ENCODE measurements around the gene TAMM41. TPM values are rescaled to one million over a fixed set of nuclear protein-coding genes. Genes with fewer than 3 reads are reported as not detected.

The TAMM41 gene
- total RNA-seq, 1 experiment from 2014 or later: 24.3 TPM

GRCh38 chr3:11825301-11825700 is 21.4 kb downstream of the TAMM41 start:
- no peak overlapping the region for H2BK20ac ChIP-seq (ENCODE audit: low read depth, low read length, poor library complexity, severe bottlenecking)
- H3K56ac ChIP-seq (ENCODE audit: insufficient read length, low read depth, low read length): no peak overlapping the region
- H2BK120ac ChIP-seq (ENCODE audit: low read depth, low read length, poor library complexity, severe bottlenecking): no peak overlapping the region
- H2AFZ ChIP-seq (ENCODE audit: low read length): no peak overlapping the region
- no peak overlapping the region for H4K5ac ChIP-seq (ENCODE audit: insufficient read length, low read depth, low read length)
- WGBS (ENCODE audit: extremely low coverage, insufficient read length, low lambda C conversion rate): no CpG with 5 or more reads among the region's 5 CpGs
- Mint-ChIP-seq H3K4me1 (no peaks in the 10 kb centered on the region), H3K27ac (no peak overlapping the region), H3K36me3 (ENCODE audit: insufficient read depth in 1 of 3, low read depth in 3 of 3) (peaks cover 7 to 59% (median 59%) of the 10 kb centered on the region in 3 experiments; a peak in 6 of 7 replicates), H3K4me3 (no peak overlapping the region), H3K9me3 (no peaks in the 10 kb centered on the region), H3K27me3 (ENCODE audit: low read depth) (no peaks in the 10 kb centered on the region; the same call in 1 of the 2 replicates)
- no peaks in the 10 kb centered on the region for H3K23me2 ChIP-seq (ENCODE audit: insufficient read length, low read depth, low read length, poor library complexity, severe bottlenecking)
- H3K79me1 ChIP-seq (ENCODE audit: insufficient read depth, low read depth, low read length, poor library complexity, severe bottlenecking): no peaks in the 10 kb centered on the region
- H3K27ac ChIP-seq (ENCODE audit: insufficient read length, low read depth, low read length): no peak overlapping the region
- H3K18ac ChIP-seq (ENCODE audit: insufficient read length, low read depth, low read length): no peak overlapping the region
- no peak overlapping the region for H3K23ac ChIP-seq (ENCODE audit: insufficient read length, low read depth, low read length)
- H4K8ac ChIP-seq (replicated peaks; ENCODE audit: insufficient read length, low read depth, low read length): no peak overlapping the region
- H3K79me2 ChIP-seq (ENCODE audit: insufficient read depth, low read length): no peaks in the 10 kb centered on the region
- no peaks in the 10 kb centered on the region for H4K20me1 ChIP-seq (ENCODE audit: control insufficient read depth, insufficient read depth, insufficient read length)
- H3K4ac ChIP-seq (ENCODE audit: low read depth, low read length): no peak overlapping the region
- no peak overlapping the region for H4K91ac ChIP-seq (ENCODE audit: insufficient read length, low read depth, low read length)
- DNase-seq: no peak
- H3K14ac ChIP-seq (ENCODE audit: insufficient read depth, low read length): no peak overlapping the region
- no peak overlapping the region for H3K9ac ChIP-seq (ENCODE audit: extremely low read depth, insufficient read length, low read length)
- H3K9me3 ChIP-seq (ENCODE audit: control insufficient read depth, low read depth, low read length): no peaks in the 10 kb centered on the region
- H2BK15ac ChIP-seq (ENCODE audit: low read depth, low read length): no peak overlapping the region
- no peak overlapping the region for H2BK5ac ChIP-seq (ENCODE audit: insufficient read length, low read length)
- no peak overlapping the region for H3T11ph ChIP-seq (ENCODE audit: low read length)
- TF ChIP-seq CTCF (conservative IDR thresholded peaks at IDR 0.05): no peak
- H3K27me3 ChIP-seq (ENCODE audit: insufficient read depth, low read length): no peaks in the 10 kb centered on the region
- H2AK5ac ChIP-seq (ENCODE audit: insufficient read length, low read length): no peak overlapping the region
- no peaks in the 10 kb centered on the region for H3K4me1 ChIP-seq (ENCODE audit: insufficient read depth, low read length)
- H3K4me2 ChIP-seq (ENCODE audit: insufficient read depth, insufficient read length, low read length): no peak overlapping the region
- H2BK12ac ChIP-seq (ENCODE audit: insufficient read length, low read depth, low read length): no peak overlapping the region
